Neural cell (in vitro differentiated cells): ENCODE results near the gene ALS2CL. TPM values are rescaled to one million over a fixed set of nuclear protein-coding genes. Genes with fewer than 3 reads are reported as not detected.

ENCODE experiments used
- H2AFZ ChIP-seq: fragments of 200-600, 300-800 bp; sonication (generic), shearing (Covaris generic); 2 replicates; pipeline ENCODE4 v1.6.0; 2014; ENCODE audit warnings: low read depth, mild to moderate bottlenecking, antibody characterized with exemption, low read length, moderate library complexity
- H3F3A ChIP-seq: fragments of 200-600 bp; shearing (Covaris generic); 2 replicates; pipeline ENCODE4 v1.6.1; 2016; ENCODE audit warnings: mild to moderate bottlenecking, moderate library complexity, mixed read lengths, antibody characterized with exemption, low read length; ENCODE audit not compliant: insufficient read depth, poor library complexity, severe bottlenecking
- H3K27ac ChIP-seq: fragments of 200-600, 300-800 bp; sonication (generic), shearing (Covaris generic); 2 replicates; pipeline ENCODE4 v1.5.1; 2014; ENCODE audit warnings: mild to moderate bottlenecking, low read length, moderate library complexity
- H3K27me3 ChIP-seq: fragments of 300-800, 200-600 bp; sonication (generic), shearing (Covaris generic); 2 replicates; pipeline ENCODE4 v1.6.0; 2014; ENCODE audit warnings: mild to moderate bottlenecking, low read depth, low read length, moderate library complexity; ENCODE audit not compliant: insufficient read depth
- H3K36me3 ChIP-seq: fragments of 300-800, 200-600 bp; sonication (generic), shearing (Covaris generic); 2 replicates; pipeline ENCODE4 v1.5.1; 2014; ENCODE audit warnings: mild to moderate bottlenecking, antibody characterized with exemption, low read length, moderate library complexity; ENCODE audit not compliant: insufficient read depth
- H3K4me2 ChIP-seq: fragments of 300-800, 200-600 bp; sonication (generic), shearing (Covaris generic); 2 replicates; pipeline ENCODE4 v1.6.0; 2014; ENCODE audit warnings: mild to moderate bottlenecking, low read length
- H3K4me3 ChIP-seq: fragments of 300-800, 200-600 bp; sonication (generic), shearing (Covaris generic); 2 replicates; pipeline ENCODE4 v1.5.1; 2014; ENCODE audit warnings: mild to moderate bottlenecking, low read length, moderate library complexity
- H3K79me2 ChIP-seq: fragments of 200-600 bp; shearing (Covaris generic); replicated peaks from 2 replicates; pipeline ENCODE4 v1.6.0; 2014; ENCODE audit warnings: mild to moderate bottlenecking, low read length, moderate library complexity; ENCODE audit not compliant: insufficient read depth
- H3K9ac ChIP-seq: fragments of 300-800, 200-600 bp; sonication (generic), shearing (Covaris generic); 2 replicates; pipeline ENCODE4 v1.6.1; 2016; ENCODE audit warnings: mild to moderate bottlenecking, low read length, mixed read lengths
- H3K9me2 ChIP-seq: fragments of 200-600 bp; shearing (Covaris generic); 2 replicates; pipeline ENCODE4 v1.6.1; 2016; ENCODE audit warnings: mild to moderate bottlenecking, low read length, mixed read lengths; ENCODE audit not compliant: insufficient read depth
- H3K9me3 ChIP-seq: fragments of 200-600, 300-800 bp; sonication (generic), shearing (Covaris generic); 2 replicates; pipeline ENCODE4 v1.6.1; 2016; ENCODE audit warnings: mild to moderate bottlenecking, mixed run types, low read length, moderate library complexity, mixed read lengths
- H4K20me1 ChIP-seq: fragments of 200-600 bp; shearing (Covaris generic); 2 replicates; pipeline ENCODE4 v1.6.1; 2016; ENCODE audit warnings: mild to moderate bottlenecking, mixed run types; ENCODE audit not compliant: insufficient read depth
- EP300 ChIP-seq: fragments of 450-650 bp; conservative IDR thresholded peaks from 2 replicates; pipeline ENCODE4 v1.6.1; 2014; ENCODE audit warnings: antibody characterized with exemption, mild to moderate bottlenecking, moderate library complexity; ENCODE audit not compliant: poor library complexity, severe bottlenecking
- EZH2 ChIP-seq: fragments of 200-600, 300-800 bp; shearing (Covaris generic), sonication (generic); IDR thresholded peaks from 2 replicates; pipeline ENCODE4 v1.6.1; 2014; ENCODE audit warnings: antibody characterized with exemption, low read length, borderline replicate concordance, mild to moderate bottlenecking; ENCODE audit not compliant: insufficient read depth, poor library complexity, severe bottlenecking
- MXI1 ChIP-seq: fragments of 450-650 bp; conservative IDR thresholded peaks from 2 replicates; pipeline ENCODE4 v1.6.1; 2014; ENCODE audit warnings: antibody characterized with exemption, mild to moderate bottlenecking; ENCODE audit not compliant: poor library complexity, severe bottlenecking
- POLR2AphosphoS5 ChIP-seq: IDR thresholded peaks from 2 replicates; pipeline ENCODE4 v1.6.1; 2012
- RAD21 ChIP-seq: fragments of 450-650 bp; conservative IDR thresholded peaks from 2 replicates; pipeline ENCODE4 v1.6.1; 2014; ENCODE audit warnings: antibody characterized with exemption, mild to moderate bottlenecking, moderate library complexity
- SMC3 ChIP-seq: fragments of 450-650 bp; conservative IDR thresholded peaks from 2 replicates; pipeline ENCODE4 v1.6.1; 2014; ENCODE audit warnings: antibody characterized with exemption, mild to moderate bottlenecking, moderate library complexity; ENCODE audit not compliant: poor library complexity
- TAF1 ChIP-seq: IDR thresholded peaks from 2 replicates; pipeline ENCODE4 v1.6.1; 2012; ENCODE audit warnings: low read depth
- polyA plus RNA-seq: library from polyadenylated mRNA; depleted of rRNA; stranded (reverse); fragments of >200 nt; gene quantifications from 2 replicates; pipeline ENCODE4 v1.2.3, GENCODE V29; 2014
- small RNA-seq, 3 experiments: library from RNA; depleted of rRNA; stranded (forward); fragments of <200 nt; gene quantifications; one replicate each; pipeline ENCODE3, GENCODE V24; 2012
- TF ChIP-seq, protein P1 (sequence below): IDR thresholded peaks from 2 replicates; pipeline ENCODE4 v1.6.1; 2012; ENCODE audit warnings: borderline replicate concordance
- TF ChIP-seq, protein P2 (sequence below): fragments of 450-650 bp; IDR thresholded peaks from 2 replicates; pipeline ENCODE4 v1.5.1; 2014; ENCODE audit warnings: antibody characterized with exemption, mild to moderate bottlenecking, moderate library complexity; ENCODE audit not compliant: poor library complexity, severe bottlenecking

The ALS2CL gene
- polyA plus RNA-seq, 1 donor from 2014 or later: 0.11 TPM

DNA sequence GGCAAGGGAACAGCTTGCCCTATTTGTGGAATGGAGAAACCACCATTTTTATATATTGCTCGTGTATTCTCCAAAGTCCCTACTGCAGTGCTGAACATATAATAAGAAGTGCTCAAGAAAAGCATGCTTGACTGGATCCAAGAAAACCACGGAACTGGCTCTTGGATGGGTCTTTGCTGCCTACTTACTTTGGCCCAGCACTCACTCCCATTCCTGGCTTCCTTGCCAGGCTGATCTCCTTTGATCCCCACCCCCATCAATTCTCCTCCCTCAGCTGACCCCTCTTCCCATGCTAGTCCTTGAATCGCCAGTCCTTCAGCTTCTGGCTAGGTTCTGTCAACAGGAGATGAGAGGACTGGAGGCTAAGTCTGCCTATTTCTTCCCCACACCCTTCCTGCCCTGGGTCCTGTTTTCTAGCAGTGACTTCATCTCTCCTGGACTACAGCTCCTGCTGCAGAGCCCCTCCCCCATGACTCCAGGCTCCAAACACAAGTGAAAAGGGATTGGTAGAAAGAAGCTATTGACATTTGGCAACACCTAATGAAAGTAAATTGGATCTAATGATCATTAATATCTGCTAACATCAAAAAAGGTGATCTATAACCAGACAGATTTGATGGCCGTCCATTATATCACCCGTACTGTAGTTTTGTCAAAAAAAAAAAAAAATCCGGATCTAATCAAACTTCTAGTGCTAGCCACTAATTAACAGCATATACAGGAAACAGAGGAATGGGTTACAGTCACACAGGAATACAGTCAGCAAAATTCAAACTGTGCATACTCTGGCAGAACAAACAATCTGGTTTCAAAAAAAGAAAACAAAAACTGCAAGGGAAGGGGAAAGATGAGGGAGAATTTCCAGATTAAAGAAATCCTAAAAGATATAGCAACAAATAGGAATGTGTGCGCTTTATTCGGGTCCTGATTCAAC, 73.4 kb downstream of the ALS2CL start:
- TF ChIP-seq MXI1 (no peak), EZH2 (no peak), EP300 (no peak), RAD21 (no peak), POLR2AphosphoS5 (no peak), TAF1 (no peak), SMC3 (no peak)
- TF ChIP-seq, protein P1, sequence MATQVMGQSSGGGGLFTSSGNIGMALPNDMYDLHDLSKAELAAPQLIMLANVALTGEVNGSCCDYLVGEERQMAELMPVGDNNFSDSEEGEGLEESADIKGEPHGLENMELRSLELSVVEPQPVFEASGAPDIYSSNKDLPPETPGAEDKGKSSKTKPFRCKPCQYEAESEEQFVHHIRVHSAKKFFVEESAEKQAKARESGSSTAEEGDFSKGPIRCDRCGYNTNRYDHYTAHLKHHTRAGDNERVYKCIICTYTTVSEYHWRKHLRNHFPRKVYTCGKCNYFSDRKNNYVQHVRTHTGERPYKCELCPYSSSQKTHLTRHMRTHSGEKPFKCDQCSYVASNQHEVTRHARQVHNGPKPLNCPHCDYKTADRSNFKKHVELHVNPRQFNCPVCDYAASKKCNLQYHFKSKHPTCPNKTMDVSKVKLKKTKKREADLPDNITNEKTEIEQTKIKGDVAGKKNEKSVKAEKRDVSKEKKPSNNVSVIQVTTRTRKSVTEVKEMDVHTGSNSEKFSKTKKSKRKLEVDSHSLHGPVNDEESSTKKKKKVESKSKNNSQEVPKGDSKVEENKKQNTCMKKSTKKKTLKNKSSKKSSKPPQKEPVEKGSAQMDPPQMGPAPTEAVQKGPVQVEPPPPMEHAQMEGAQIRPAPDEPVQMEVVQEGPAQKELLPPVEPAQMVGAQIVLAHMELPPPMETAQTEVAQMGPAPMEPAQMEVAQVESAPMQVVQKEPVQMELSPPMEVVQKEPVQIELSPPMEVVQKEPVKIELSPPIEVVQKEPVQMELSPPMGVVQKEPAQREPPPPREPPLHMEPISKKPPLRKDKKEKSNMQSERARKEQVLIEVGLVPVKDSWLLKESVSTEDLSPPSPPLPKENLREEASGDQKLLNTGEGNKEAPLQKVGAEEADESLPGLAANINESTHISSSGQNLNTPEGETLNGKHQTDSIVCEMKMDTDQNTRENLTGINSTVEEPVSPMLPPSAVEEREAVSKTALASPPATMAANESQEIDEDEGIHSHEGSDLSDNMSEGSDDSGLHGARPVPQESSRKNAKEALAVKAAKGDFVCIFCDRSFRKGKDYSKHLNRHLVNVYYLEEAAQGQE: no peak
- TF ChIP-seq, protein P2, sequence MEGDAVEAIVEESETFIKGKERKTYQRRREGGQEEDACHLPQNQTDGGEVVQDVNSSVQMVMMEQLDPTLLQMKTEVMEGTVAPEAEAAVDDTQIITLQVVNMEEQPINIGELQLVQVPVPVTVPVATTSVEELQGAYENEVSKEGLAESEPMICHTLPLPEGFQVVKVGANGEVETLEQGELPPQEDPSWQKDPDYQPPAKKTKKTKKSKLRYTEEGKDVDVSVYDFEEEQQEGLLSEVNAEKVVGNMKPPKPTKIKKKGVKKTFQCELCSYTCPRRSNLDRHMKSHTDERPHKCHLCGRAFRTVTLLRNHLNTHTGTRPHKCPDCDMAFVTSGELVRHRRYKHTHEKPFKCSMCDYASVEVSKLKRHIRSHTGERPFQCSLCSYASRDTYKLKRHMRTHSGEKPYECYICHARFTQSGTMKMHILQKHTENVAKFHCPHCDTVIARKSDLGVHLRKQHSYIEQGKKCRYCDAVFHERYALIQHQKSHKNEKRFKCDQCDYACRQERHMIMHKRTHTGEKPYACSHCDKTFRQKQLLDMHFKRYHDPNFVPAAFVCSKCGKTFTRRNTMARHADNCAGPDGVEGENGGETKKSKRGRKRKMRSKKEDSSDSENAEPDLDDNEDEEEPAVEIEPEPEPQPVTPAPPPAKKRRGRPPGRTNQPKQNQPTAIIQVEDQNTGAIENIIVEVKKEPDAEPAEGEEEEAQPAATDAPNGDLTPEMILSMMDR: no peak
- Histone ChIP-seq H3K4me2 (no peak overlapping the region), H4K20me1 (no peaks in the 10 kb centered on the region), H3K27ac (no peak overlapping the region), H3K79me2 (no peaks in the 10 kb centered on the region), H2AFZ (no peak overlapping the region), H3K9me3 (no peaks in the 10 kb centered on the region), H3K9me2 (no peaks in the 10 kb centered on the region), H3K4me3 (no peak overlapping the region), H3F3A (no peaks in the 10 kb centered on the region), H3K36me3 (no peaks in the 10 kb centered on the region), H3K9ac (no peak overlapping the region), H3K27me3 (no peaks in the 10 kb centered on the region)

Small RNA genes lying within 50 kb of the gene (small RNA-seq; reads per million reads assigned to genes)
- gene RF00591: 0 reads per million in 3 experiments

Other genes with a start within 250 kb of the ALS2CL start
- gene LTF, start 228.8 kb downstream of the ALS2CL start, polyA plus RNA-seq: not detected in 2 replicates
- gene RTP3, start 195.7 kb downstream of the ALS2CL start, polyA plus RNA-seq: not detected in 2 replicates
- not detected in 2 replicates for gene LRRC2, start 127.4 kb downstream of the ALS2CL start, polyA plus RNA-seq
- not detected in 2 replicates for gene FAM240A, start 81.2 kb downstream of the ALS2CL start, polyA plus RNA-seq
- gene TMIE, start 7.7 kb upstream of the ALS2CL start, polyA plus RNA-seq: not detected in 2 replicates
- not detected in 2 replicates for gene PRSS50, start 24.2 kb upstream of the ALS2CL start, polyA plus RNA-seq
- 2.1 TPM in 1 of 2 replicates, not detected in the other for gene MYL3, start 169.8 kb upstream of the ALS2CL start, polyA plus RNA-seq
- not detected in 2 replicates for gene PTH1R, start 184.0 kb upstream of the ALS2CL start, polyA plus RNA-seq